Measurements from ENCODE around the gene SDHAF2.
"Not testable (repeated sequence)": the region's sequence is repeated elsewhere in the genome, so short reads cannot be mapped to it uniquely, and the experiment has no call there.

The SDHAF2 gene

GRCh38 chr11:61477126-61477525, 47.2 kb downstream of the SDHAF2 start:
- DNase-seq = no peak

GRCh38 chr11:61477727-61478148, 47.8 kb downstream of the SDHAF2 start:
- DNase-seq = peak in 1 of 2 experiments; percentile 39

GRCh38 chr11:61479360-61480058, 49.6 kb downstream of the SDHAF2 start:
- DNase-seq = not testable (repeated sequence)

DNA sequence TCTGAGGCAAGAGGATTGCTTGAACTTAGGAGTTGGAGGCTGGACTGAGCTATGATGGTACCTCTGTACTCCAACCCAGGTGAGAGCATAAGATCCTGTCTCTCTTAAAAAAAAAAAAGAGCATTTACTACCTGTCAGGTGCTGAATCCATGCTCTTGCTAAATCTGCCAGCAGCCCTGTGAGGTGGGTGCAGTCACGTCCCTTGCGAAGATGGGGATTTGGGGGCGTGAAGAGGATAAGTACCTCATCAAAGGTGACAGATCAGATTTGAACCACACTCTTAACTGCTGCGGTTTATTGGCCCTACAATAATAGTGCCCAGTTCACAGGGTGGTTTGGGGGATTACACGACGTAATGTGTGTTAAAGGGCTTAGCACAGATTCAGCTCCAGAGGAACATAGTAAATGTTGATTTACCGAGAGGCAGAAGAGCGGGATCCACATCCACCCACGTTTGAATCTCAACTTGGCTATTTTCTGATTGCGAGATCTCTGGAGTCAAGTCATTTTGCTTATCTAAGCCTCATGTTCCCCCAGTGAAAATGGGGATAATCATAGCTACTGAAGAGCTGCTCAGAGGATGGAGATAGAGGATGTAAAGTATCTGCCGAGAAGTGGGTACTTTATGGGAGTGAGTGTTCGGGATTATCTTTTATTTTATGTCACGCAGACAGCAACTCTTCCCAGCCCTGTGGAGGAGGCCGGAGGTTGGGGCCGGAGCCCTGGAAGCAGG, 50.5 kb downstream of the SDHAF2 start:
- DNase-seq = peak in 1 of 2 experiments; percentile 42

- peak; percentile 10 to 42 for DNase-seq
These were observed 51.0 kb downstream of the SDHAF2 start for GRCh38 chr11:61480994-61481335.

DNA sequence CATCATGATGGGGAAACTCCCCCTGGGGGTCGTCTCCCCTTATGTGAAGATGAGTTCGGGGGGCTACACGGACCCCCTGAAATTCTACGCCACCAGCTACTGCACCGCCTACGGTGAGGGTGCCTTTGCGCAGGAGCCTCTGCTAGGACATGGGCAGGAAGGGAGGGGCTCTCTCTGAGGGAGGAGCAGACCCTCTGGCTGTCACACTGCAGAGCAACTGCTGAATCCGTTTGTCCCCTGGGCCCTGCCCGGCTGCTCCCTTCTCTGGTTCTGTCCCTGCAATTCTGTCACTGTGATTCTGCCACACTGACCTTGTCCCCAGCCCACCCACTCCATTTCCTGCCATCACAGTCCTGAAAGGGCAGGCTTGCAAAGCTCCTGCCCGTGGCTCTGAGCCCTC, 51.9 kb downstream of the SDHAF2 start:
- DNase-seq = no peak

DNA sequence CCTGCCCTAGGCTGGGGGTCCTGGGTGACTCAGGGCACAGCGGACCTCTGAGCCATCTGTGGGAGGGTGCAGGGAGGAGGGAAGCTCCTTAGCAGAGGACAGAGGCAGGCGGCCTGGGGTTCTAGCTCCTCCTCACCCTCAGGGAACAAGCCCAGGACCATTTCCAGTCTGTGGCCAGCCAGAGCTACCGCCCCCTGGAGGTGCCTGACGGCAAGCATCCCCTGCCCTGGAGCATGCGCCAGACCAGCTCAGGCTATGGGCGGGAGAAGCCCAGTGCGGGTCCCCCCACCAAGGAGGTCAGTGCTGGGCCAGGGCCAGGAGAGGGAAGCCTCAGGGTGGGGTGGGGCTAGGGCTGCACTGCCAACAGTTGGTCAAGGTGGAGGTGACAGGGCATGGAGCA, 52.6 kb downstream of the SDHAF2 start:
- DNase-seq = no peak

DNA sequence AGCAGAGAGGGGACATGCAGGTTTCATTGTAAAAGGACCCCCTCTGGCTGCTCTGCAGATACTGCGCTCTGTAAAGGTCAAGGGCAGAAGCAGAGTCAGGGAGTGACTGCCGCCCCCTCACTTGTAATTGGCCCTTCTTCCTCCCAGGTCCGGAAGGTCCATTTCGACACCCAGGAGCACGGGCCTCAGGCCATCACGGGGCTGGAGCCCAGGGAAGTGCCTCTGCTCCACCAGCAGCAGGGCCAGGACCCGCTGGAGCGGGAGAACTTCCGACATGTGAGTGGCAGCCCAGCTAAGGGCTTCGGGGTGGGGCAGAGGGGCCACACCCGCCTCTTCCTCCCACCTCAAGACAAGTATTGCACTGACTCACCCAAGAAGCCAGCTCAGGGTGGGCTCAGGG, 54.6 kb downstream of the SDHAF2 start:
- no peak for DNase-seq

DNA sequence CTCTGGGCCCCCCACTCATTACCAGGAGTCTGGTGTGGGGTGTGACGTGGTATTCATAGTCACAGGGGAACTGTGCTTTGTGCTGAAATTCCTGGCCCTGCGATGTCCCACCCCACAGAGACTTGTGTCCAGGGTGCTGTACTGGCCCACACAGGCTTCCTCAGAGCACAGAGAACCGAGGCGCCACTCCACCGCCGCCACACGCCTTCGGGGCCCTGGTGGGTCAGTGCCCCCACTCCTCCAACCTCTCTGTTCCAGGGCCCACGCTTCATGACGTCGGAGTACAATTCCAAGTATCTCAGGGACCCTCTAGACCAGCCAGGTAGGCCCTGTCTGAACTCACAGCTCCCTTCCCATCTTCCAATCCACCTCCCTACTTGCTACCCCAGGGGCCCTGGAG, 55.2 kb downstream of the SDHAF2 start:
- DNase-seq = no peak

DNA sequence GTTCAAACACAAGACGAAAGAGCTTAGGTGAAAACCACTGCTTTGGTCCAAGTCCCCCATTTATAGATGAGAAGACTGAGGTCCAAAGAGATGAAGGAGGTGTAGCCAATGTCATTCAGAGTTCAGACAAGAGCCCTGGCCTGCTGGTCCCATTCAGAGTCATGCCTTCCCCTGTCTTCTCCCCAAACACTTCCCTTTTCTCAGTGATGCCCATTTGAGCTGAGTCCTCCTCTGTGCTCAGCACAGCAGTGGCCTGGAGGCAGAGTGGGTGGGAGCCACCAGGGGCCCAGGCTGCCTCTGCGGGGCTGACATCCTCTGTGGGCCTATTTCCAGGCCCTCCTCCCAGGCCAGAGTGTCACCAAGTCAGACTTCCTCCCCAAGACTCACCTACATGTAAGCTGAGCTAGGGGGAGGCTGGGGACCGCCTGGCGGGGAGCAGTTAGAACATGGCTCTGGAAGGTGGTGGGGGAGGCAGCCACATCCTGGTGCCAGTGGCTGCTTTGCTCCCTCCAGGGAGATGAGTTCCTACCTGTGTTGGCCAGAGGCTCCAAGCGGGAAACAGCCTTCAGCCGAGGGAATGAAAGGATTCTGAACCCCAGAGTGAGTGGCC, 56.2 kb downstream of the SDHAF2 start:
- no peak for DNase-seq

DNA sequence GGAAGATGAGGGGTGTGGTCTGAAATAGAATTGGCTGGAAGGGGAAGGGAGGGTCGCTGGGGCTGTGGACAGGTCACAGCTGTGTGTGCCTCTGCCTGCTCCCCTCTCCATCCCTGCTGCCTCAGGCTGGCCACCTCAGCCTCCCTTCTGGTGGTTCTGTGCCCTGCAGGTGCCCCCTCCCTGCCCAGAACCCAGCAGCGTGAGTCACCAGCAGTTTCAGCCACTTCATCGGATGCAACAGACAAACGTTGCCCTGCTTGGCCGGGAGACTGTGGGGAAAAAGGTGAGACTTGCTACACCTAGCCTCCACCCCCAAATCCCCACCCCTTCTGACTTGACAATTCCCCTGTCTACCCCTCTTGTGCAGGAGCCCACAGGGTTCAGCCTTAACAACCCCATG, 56.9 kb downstream of the SDHAF2 start:
- no peak for DNase-seq

GRCh38 chr11:61487342-61488025, 57.6 kb downstream of the SDHAF2 start:
- no peak for DNase-seq

DNA sequence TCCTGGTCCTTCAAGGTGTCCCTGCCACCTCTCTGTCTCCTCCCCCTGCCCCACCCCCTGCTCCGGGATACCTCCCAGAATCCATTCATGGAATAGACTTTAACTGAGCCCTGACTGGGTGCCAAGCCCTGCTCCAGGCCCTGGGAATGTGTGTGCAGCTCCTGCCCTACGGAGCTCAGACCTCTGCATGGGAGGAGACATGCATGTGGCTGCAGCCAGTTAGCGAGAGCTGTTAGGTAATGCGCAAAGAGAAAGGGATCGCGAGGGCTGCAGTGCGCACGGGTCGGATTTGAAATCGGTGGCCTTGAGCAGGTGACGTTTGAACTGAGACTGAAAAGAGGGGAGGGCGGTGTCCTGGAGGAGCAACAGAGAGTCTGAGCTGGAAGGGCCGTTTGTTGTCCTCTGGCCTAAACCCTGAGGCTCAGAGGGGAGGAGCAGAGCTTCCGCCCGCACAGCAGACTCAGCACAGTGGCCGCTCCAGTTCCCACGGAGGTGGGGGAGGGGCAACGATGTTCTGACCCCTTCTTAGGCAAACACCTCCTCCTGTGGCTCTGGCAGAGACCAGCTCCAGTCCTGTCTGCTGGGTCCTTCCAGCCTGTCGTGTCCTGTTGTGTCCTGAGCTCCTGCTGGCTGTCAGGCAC, 58.8 kb downstream of the SDHAF2 start:
- DNase-seq = no peak

GRCh38 chr11:61489833-61490721, 60.2 kb downstream of the SDHAF2 start:
- no peak for DNase-seq

GRCh38 chr11:61491736-61492395, 61.9 kb downstream of the SDHAF2 start:
- peak in 1 of 2 experiments; percentile 25 for DNase-seq

- peak in 1 of 2 experiments; percentile 39 for DNase-seq
These were observed 64.5 kb downstream of the SDHAF2 start for GRCh38 chr11:61494381-61494961.

DNA sequence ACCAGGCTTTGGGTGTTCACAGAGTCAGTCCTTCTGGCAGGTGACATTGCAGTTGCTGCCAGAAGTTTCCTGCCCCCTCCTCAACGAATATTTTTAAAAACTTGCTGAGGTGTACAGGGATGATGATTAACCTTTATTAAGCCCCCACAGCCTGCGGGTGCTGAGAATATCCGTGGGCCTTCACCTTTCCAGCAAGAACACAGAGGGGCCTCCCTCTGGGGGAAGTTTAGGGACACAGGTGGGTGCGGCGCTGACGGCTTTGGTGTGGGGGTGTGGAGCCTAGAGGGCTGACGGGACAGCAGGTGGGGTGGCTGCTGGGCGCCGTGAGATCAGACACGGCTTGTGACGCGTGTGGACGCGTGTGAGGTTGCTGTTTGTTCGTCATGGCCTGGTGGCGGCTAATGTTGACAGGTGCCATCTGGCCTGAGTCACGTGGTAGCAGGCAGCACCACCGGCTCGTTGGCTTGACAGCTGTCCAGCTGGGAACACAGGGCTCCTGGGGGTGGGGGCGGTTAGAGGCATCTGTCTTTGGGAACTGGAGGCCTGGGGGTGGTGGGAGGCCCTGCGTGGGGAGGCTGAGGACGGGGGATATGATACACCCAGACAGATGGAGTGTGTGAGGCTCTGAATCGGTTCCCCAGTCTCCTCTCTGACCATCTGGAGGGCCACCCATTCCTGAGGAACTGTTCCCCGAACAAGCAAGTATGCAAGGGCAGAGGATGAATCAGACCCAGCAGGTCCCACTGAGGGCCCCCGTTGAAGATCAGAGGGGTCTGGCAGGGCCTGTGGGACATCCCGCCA, 66.1 kb downstream of the SDHAF2 start:
- DNase-seq = peak; percentile 98

All from NCI-H524 (cell line).